Aorta (tissue), 5 donors: ENCODE measurements around the gene ATXN1. TPM values are rescaled to one million over a fixed set of nuclear protein-coding genes. Genes with fewer than 3 reads are reported as not detected.

Source experiments
- ATAC-seq: fragments of 200-7000 bp; cut with Tn5 transposase; one replicate; pipeline ENCODE4 v1.9.1; 2022; ENCODE audit warnings: moderate library complexity; ENCODE audit not compliant: low FRiP score
- DNase-seq, 2 donors: peaks; one replicate each; pipeline ENCODE4 v3.0.0-alpha.2; 2020
- H3K27ac ChIP-seq, 2 donors: one replicate each; pipeline ENCODE4 v1.5.1; 2013; ENCODE audit warnings: low read length in 2 of 2, mild to moderate bottlenecking in 2 of 2, moderate library complexity in 2 of 2, control low read depth in 1 of 2, inconsistent platforms in 1 of 2, low read depth in 1 of 2
- H3K27me3 ChIP-seq, 2 donors: one replicate each; pipeline ENCODE4 v1.6.1; 2013; ENCODE audit warnings: control low read depth in 1 of 2, low read length in 1 of 2, mild to moderate bottlenecking in 1 of 2, moderate library complexity in 1 of 2; ENCODE audit not compliant: insufficient read depth in 2 of 2, control insufficient read depth in 1 of 2
- H3K36me3 ChIP-seq, 2 donors: one replicate each; pipeline ENCODE4 v1.6.1; 2013; ENCODE audit warnings: control low read depth in 1 of 2, low read length in 1 of 2, mild to moderate bottlenecking in 1 of 2; ENCODE audit not compliant: insufficient read depth in 2 of 2, control insufficient read depth in 1 of 2
- H3K4me1 ChIP-seq, 2 donors: one replicate each; pipeline ENCODE4 v1.6.1; 2013; ENCODE audit warnings: low read length in 2 of 2, control low read depth in 1 of 2, mild to moderate bottlenecking in 1 of 2, moderate library complexity in 1 of 2; ENCODE audit not compliant: insufficient read depth in 2 of 2, control insufficient read depth in 1 of 2
- H3K4me3 ChIP-seq, 2 donors: one replicate each; pipeline ENCODE4 v1.5.1; 2013; ENCODE audit warnings: low read length in 2 of 2, control low read depth in 1 of 2, mild to moderate bottlenecking in 1 of 2
- H3K9me3 ChIP-seq: one replicate; pipeline ENCODE4 v1.6.1; 2013; ENCODE audit warnings: mild to moderate bottlenecking, low read length; ENCODE audit not compliant: control insufficient read depth
- WGBS, 2 donors: extraction: QIAGEN DNeasy Blood & Tissue Kit; methylation state at CpG; one replicate each; pipeline ENCODE4 v1.1.7; 2013; 5-methylcytosine and 5-hydroxymethylcytosine counted together
- intact Hi-C, 2 donors: fragments of 100-400 bp; cut with DNase I; formaldehyde crosslinking; loops; one replicate each; pipeline versions ENCODE4 v1.14.2 to v1.15.0; 2022
- polyA plus RNA-seq, 2 donors: library from polyadenylated mRNA; stranded (reverse); fragments of 200-250 nt; gene quantifications; one replicate each; pipeline ENCODE4 v1.2.3, GENCODE V29; 2013
- total RNA-seq, 2 donors: library from RNA; stranded (reverse); fragmentation: NEBNext Ultra II Directional; extraction: Animal tissue kit (Norgen Biotek cat#: 25700); gene quantifications; one replicate each; pipeline ENCODE4 v1.2.1, GENCODE V29; 2021
- donor health status: healthy with polysubstance abuse.
- donor health status: Bipolar disorder and iron deficiency.
- donor health status: DM: no; HTN: no; CAD: no.
- donor health status: DM: no; HTN: no; CAD: no.
- donor health status: DM: yes; HTN: yes; CAD: no.

The ATXN1 gene
- total and polyA plus RNA-seq, 4 donors = 11.5 to 85.5 (median 45.8) TPM

DNA sequence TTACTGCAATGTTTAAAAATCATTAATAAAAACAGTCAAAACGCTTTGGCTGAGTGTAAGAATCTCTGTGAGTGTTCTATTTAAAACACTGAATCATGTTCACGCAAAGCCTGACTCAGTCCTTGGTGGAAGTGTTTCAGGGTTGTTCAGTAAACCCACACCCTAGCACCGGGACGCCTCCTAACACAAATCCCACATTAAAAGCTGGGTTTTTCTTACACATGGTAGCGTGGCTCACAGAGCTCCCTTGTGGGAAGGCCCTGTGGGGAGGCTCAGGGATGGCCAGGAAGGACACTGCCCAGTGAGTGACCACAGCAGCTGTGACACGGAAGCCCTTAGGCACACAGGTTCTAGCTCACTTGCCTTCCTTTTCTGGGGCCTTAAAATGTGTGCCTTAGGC is 442.7 kb downstream of the ATXN1 start:
- H3K27ac ChIP-seq = peak overlapping the region; percentile 36 to 72
- peaks cover 0 to 7% of the 10 kb centered on the region in 2 donors for H3K4me1 ChIP-seq
- 6 to 10% methylated on average over 6 of the region's 6 CpGs for WGBS, 2 donors
- no peak overlapping the region for H3K4me3 ChIP-seq
- intact Hi-C loops = loop anchor here in 1 of 2 donors (10.0 kb wide), 1 partner anchor 74 kb away; no protein-coding TSS in a partner anchor
- peak; percentile 66 to 82 for DNase-seq
- ATAC-seq = peak; percentile 57
- no peaks in the 10 kb centered on the region for H3K9me3 ChIP-seq
- no peaks in the 10 kb centered on the region for H3K36me3 ChIP-seq
- no peaks in the 10 kb centered on the region for H3K27me3 ChIP-seq

DNA sequence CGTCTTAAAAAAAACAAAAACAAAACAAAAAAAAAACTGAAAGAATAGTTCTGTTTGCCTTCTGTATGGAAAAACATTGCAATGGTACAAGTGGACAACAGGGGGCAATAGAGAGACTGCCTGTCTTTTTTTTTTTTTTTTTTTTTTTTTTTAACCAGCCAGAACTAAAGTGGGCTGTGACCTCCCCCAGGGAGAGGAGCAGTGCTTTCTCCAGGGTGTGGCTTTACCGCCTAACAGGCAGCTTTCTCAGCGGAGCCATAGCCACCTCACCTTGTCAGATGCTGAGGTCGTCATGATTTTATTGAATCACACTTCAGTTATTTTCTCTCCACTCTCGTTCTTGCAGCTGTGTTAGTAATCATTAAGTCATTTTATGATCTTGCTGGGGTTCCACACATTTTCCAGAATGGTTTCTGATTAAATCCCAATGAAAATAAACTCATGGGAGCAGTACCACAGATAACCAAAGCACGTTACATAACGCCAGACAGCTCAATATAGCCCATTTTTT is 444.5 kb downstream of the ATXN1 start:
- Histone ChIP-seq H3K9me3 (no peaks in the 10 kb centered on the region), H3K4me3 (no peak overlapping the region), H3K27me3 (no peaks in the 10 kb centered on the region), H3K4me1 (peaks cover 0 to 7% of the 10 kb centered on the region in 2 donors), H3K27ac (no peak overlapping the region), H3K36me3 (no peaks in the 10 kb centered on the region)
- no peak for DNase-seq
- WGBS, 2 donors = 36 to 40% methylated on average over 7 of the region's 7 CpGs
- intact Hi-C loops = loop anchor here in 1 of 2 donors (10.0 kb wide), 1 partner anchor 72 kb away; no protein-coding TSS in a partner anchor
- no peak for ATAC-seq

DNA sequence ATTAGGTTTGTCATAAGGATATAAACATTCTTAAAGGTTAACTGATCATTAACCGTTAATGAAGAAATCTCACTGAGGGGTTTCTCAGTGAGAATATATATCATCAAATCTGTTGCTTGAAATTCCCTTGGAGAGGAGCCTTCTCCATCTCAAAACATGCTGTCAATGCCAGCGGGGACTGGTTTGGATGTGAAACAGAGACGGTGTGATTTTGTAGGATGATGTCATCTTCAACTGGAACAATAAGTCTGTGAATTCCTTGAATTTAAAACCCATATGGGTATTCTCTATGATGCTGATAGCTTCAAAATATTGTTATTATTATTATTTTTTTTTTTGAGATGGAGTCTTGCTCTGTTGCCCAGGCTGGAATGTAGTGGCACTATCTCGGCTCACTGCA is 447.0 kb downstream of the ATXN1 start:
- H3K9me3 ChIP-seq = no peaks in the 10 kb centered on the region
- intact Hi-C loops = loop anchor here in 1 of 2 donors (10.0 kb wide), 1 partner anchor 69 kb away; no protein-coding TSS in a partner anchor
- no peaks in the 10 kb centered on the region for H3K36me3 ChIP-seq
- ATAC-seq (no peak), DNase-seq (no peak)
- no peak overlapping the region for H3K27ac ChIP-seq
- 60 to 70% methylated on average over 4 of the region's 4 CpGs for WGBS, 2 donors
- H3K4me1 ChIP-seq = no peaks in the 10 kb centered on the region
- H3K27me3 ChIP-seq = no peaks in the 10 kb centered on the region
- no peak overlapping the region for H3K4me3 ChIP-seq

DNA sequence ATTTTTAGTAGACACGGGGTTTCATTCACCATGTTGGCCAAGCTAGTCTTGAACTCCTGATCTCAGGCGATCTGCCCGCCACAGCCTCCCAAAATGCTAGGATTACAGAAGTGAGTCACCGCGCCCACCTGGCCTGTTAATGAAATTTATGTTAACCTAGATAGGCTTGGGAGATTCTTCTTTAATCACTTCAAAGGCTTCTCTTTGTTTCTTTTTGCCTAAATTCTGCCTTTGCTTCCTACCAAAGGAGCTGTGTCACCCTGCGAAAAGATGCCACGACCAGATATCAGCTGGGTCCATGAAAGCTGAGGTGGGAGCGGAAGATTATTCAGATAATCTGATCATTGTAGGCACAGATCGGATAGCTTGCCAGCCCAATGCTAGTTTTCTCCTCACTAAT is 447.5 kb downstream of the ATXN1 start:
- DNase-seq = no peak
- no peaks in the 10 kb centered on the region for H3K9me3 ChIP-seq
- no peak for ATAC-seq
- H3K36me3 ChIP-seq = no peaks in the 10 kb centered on the region
- H3K27ac ChIP-seq = no peak overlapping the region
- 97 to 99% methylated on average over 9 of the region's 9 CpGs for WGBS, 2 donors
- no peak overlapping the region for H3K4me3 ChIP-seq
- H3K4me1 ChIP-seq = no peaks in the 10 kb centered on the region
- H3K27me3 ChIP-seq = no peaks in the 10 kb centered on the region
- intact Hi-C loops = loop anchor here in 1 of 2 donors (10.0 kb wide), 1 partner anchor 69 kb away; no protein-coding TSS in a partner anchor

DNA sequence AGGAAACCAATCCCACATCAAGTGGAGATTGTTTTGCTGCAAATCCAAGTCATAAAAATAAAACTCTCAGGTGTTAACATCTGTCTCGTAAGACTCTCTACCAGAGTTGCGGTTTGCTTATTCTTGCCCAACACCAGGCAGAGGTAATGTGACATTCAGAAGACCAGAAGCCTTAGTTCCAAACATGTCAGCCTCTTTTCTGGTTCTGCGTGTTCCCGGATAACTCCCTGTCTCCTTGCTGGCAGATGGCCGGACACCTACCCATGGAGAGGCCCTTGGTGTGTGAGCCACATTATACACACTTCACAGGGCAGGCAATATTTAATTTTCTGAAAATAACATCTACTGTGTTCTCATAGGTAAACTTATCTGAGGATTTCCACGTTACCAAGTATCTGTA is 449.5 kb downstream of the ATXN1 start:
- WGBS, 2 donors = 95 to 96% methylated on average over 6 of the region's 6 CpGs
- DNase-seq (no peak), ATAC-seq (no peak)
- H3K27me3 ChIP-seq = no peaks in the 10 kb centered on the region
- intact Hi-C loops = loop anchor here in 1 of 2 donors (10.0 kb wide), 1 partner anchor 67 kb away; no protein-coding TSS in a partner anchor
- H3K9me3 ChIP-seq = no peaks in the 10 kb centered on the region
- no peaks in the 10 kb centered on the region for H3K36me3 ChIP-seq
- H3K27ac ChIP-seq = no peak overlapping the region
- no peak overlapping the region for H3K4me3 ChIP-seq
- H3K4me1 ChIP-seq = no peaks in the 10 kb centered on the region

DNA sequence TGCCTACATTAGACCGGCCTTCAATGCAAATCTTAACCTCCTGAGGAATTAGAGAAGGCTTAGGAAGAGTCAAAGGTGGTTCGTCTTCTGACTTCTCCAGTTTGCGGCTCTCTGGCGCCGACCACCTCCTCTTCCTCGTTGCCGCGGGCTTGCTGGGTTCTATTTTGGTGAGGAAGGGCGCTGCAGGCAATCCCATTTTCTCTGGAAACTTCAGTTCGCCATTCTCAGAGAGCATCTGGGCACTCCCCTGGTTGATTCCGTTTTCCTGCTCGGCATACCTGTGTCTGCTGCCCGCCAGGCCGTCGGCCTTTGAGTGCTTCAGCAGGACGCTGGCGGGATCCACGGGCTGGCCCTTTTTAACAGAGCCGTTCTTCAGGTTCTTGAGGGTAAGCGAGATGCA is 454.9 kb downstream of the ATXN1 start:
- Histone ChIP-seq H3K36me3 (no peaks in the 10 kb centered on the region), H3K4me3 (no peak overlapping the region), H3K4me1 (no peaks in the 10 kb centered on the region), H3K9me3 (no peaks in the 10 kb centered on the region), H3K27ac (no peak overlapping the region), H3K27me3 (no peaks in the 10 kb centered on the region)
- 85 to 89% methylated on average over 20 of the region's 20 CpGs for WGBS, 2 donors
- DNase-seq (no peak), ATAC-seq (no peak)
- intact Hi-C loops = no loop called here

DNA sequence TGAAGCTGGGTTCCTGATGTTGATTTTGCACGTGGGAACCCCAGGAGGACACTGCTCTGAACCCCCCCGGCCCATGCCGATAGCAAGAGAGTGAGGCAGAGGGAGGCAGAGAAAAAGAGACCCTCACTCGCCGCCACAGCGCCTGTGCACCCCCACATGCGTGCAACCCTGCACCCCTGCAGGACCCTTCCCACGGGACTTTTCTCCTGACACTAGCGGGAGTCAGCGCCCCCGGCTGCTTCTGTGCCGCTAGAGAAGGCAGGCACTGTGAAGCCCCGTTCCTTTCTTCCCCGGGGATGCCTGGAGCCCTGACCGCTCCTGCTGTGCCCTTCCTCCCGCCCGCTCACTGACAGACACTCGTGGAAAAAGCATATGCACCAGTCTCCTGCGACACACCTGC is 455.5 kb downstream of the ATXN1 start:
- no peaks in the 10 kb centered on the region for H3K4me1 ChIP-seq
- 78 to 81% methylated on average over 19 of the region's 19 CpGs for WGBS, 2 donors
- no peak for DNase-seq
- intact Hi-C loops = no loop called here
- no peak for ATAC-seq
- no peaks in the 10 kb centered on the region for H3K36me3 ChIP-seq
- no peaks in the 10 kb centered on the region for H3K9me3 ChIP-seq
- no peak overlapping the region for H3K27ac ChIP-seq
- H3K27me3 ChIP-seq = no peaks in the 10 kb centered on the region
- H3K4me3 ChIP-seq = no peak overlapping the region

DNA sequence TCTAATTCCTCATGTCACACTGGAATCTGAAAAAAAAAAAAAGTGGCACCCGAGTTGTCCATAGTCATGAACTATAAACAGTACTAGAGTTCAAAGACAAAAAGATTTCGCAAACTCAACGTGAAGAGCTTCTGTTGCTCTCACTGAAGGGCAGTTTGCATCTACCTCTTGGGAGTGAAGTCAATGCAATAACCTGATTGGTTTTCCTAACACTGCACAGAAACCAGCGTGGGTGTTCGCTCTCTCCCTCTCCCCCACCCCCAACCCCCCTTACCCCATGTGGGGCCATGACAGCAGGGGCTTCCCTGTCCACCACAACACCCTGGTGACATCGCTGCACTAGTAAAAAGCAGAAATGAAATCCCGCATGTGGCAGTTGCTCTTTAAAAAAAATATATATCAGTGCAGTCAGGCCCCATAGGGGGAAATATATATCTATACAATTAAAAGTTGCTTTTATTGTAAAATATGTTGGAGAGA is 456.0 kb downstream of the ATXN1 start:
- Histone ChIP-seq H3K4me1 (no peaks in the 10 kb centered on the region), H3K27ac (no peak overlapping the region), H3K9me3 (no peaks in the 10 kb centered on the region), H3K36me3 (no peaks in the 10 kb centered on the region), H3K27me3 (no peaks in the 10 kb centered on the region), H3K4me3 (no peak overlapping the region)
- intact Hi-C loops = no loop called here
- 84 to 88% methylated on average over 7 of the region's 7 CpGs for WGBS, 2 donors
- DNase-seq (no peak), ATAC-seq (no peak)
